Liver (tissue), 9 donors: ENCODE data around the gene P3H2. TPM values are rescaled to one million over a fixed set of nuclear protein-coding genes. Genes with fewer than 3 reads are reported as not detected.

Experiments used
- DNase-seq: peaks from one replicate; pipeline ENCODE4 v3.0.0-alpha.2; 2017; ENCODE audit warnings: low spot score
- H3K27ac ChIP-seq, 2 donors: one replicate each; pipeline ENCODE4 v1.7.0; 2013; ENCODE audit warnings: inconsistent platforms in 2 of 2, low read length in 2 of 2, control low read depth in 1 of 2, low read depth in 1 of 2, mild to moderate bottlenecking in 1 of 2
- H3K27me3 ChIP-seq, 4 donors: one replicate each; pipeline versions ENCODE4 v1.6.1 to v1.7.0; 2013; ENCODE audit warnings: low read length in 3 of 4, inconsistent platforms in 1 of 4, mild to moderate bottlenecking in 1 of 4, moderate library complexity in 1 of 4; ENCODE audit not compliant: control insufficient read depth in 4 of 4, insufficient read depth in 4 of 4
- H3K36me3 ChIP-seq, 4 donors: one replicate each; pipeline versions ENCODE4 v1.6.1 to v1.7.0; 2013; ENCODE audit warnings: low read length in 3 of 4, mild to moderate bottlenecking in 3 of 4, low read depth in 1 of 4, moderate library complexity in 1 of 4; ENCODE audit not compliant: control insufficient read depth in 4 of 4, insufficient read depth in 3 of 4
- H3K4me1 ChIP-seq, 4 donors: one replicate each; pipeline versions ENCODE4 v1.6.1 to v1.7.0; 2013; ENCODE audit warnings: low read length in 3 of 4, mild to moderate bottlenecking in 3 of 4, moderate library complexity in 1 of 4; ENCODE audit not compliant: control insufficient read depth in 4 of 4, insufficient read depth in 4 of 4
- H3K4me3 ChIP-seq, 3 donors: one replicate each; pipeline versions ENCODE4 v1.6.1 to v1.7.0; 2013; ENCODE audit warnings: low read length in 3 of 3, control low read depth in 1 of 3, low read depth in 1 of 3, mild to moderate bottlenecking in 1 of 3
- H3K9ac ChIP-seq, 2 donors: one replicate each; pipeline ENCODE4 v1.7.0; 2013; ENCODE audit warnings: low read length in 2 of 2, mild to moderate bottlenecking in 2 of 2, moderate library complexity in 2 of 2, control low read depth in 1 of 2, low read depth in 1 of 2
- H3K9me3 ChIP-seq, 4 donors: one replicate each; pipeline versions ENCODE4 v1.6.1 to v1.7.0; 2013; ENCODE audit warnings: low read length in 3 of 4; ENCODE audit not compliant: control insufficient read depth in 4 of 4
- ATF3 ChIP-seq: IDR thresholded peaks from 2 replicates; pipeline ENCODE4 v1.6.1; 2016; ENCODE audit warnings: antibody characterized with exemption
- CTCF ChIP-seq: fragments of 150-350 bp; IDR thresholded peaks from 2 replicates; pipeline ENCODE4 v1.5.1; 2017; ENCODE audit warnings: improper control_type of control experiment, low read depth, low read length; ENCODE audit not compliant: missing input control
- FOXA1 ChIP-seq: IDR thresholded peaks from 2 replicates; pipeline ENCODE4 v1.6.1; 2016; ENCODE audit warnings: antibody characterized with exemption
- FOXA2 ChIP-seq: IDR thresholded peaks from 2 replicates; pipeline ENCODE4 v1.6.1; 2016; ENCODE audit warnings: antibody characterized with exemption
- GABPA ChIP-seq, 2 donors: IDR thresholded peaks in 1 of 2; conservative IDR thresholded peaks in 1 of 2; 2 replicates each; pipeline ENCODE4 v1.6.1; 2016; ENCODE audit warnings: antibody characterized with exemption in 2 of 2, mild to moderate bottlenecking in 1 of 2, moderate library complexity in 1 of 2
- HNF4A ChIP-seq, 2 donors: conservative IDR thresholded peaks; 2 replicates each; pipeline ENCODE4 v1.6.1; 2016; ENCODE audit warnings: antibody characterized with exemption in 2 of 2, mild to moderate bottlenecking in 2 of 2
- HNF4G ChIP-seq: IDR thresholded peaks from 2 replicates; pipeline ENCODE4 v1.6.1; 2016; ENCODE audit warnings: antibody characterized with exemption
- JUND ChIP-seq, 2 donors: IDR thresholded peaks; 2 replicates each; pipeline ENCODE4 v1.6.1; 2016; ENCODE audit warnings: antibody characterized with exemption in 2 of 2
- NR2F2 ChIP-seq: IDR thresholded peaks from 2 replicates; pipeline ENCODE4 v1.6.1; 2016; ENCODE audit warnings: antibody characterized with exemption
- RAD21 ChIP-seq, 2 donors: IDR thresholded peaks; 2 replicates each; pipeline ENCODE4 v1.6.1; 2016; ENCODE audit warnings: antibody characterized with exemption in 2 of 2, mild to moderate bottlenecking in 2 of 2
- REST ChIP-seq: IDR thresholded peaks from 2 replicates; pipeline ENCODE4 v1.6.1; 2016; ENCODE audit warnings: antibody characterized with exemption, mild to moderate bottlenecking
- SP1 ChIP-seq: IDR thresholded peaks from 2 replicates; pipeline ENCODE4 v1.6.1; 2018; ENCODE audit warnings: antibody characterized with exemption, mild to moderate bottlenecking
- TAF1 ChIP-seq: conservative IDR thresholded peaks from 2 replicates; pipeline ENCODE4 v1.6.1; 2016; ENCODE audit warnings: antibody characterized with exemption, mild to moderate bottlenecking
- WGBS: extraction: QIAGEN DNeasy Blood & Tissue Kit; methylation state at CpG from one replicate; pipeline ENCODE4 v1.1.7; 2013; 5-methylcytosine and 5-hydroxymethylcytosine counted together
- polyA plus RNA-seq, 2 donors: library from polyadenylated mRNA; stranded (reverse) in 1 of 2; unstranded in 1 of 2; fragments of 200-250 nt in 1 of 2; fragments of >200 nt in 1 of 2; fragmentation: Nextera tagmentation in 1 of 2; extraction: Ambion mirVana in 1 of 2; gene quantifications; one replicate each; pipeline versions ENCODE4 v1.2.1 to v1.2.3, GENCODE V29; 2013 to 2015
- total RNA-seq, 2 donors: library from RNA; depleted of rRNA; stranded (reverse); fragments of >200 nt; gene quantifications; one replicate each; pipeline ENCODE4 v1.2.3, GENCODE V29; 2014
- TF ChIP-seq, protein P1 (sequence below): IDR thresholded peaks from 2 replicates; pipeline ENCODE4 v1.6.1; 2016; ENCODE audit warnings: antibody characterized with exemption
- TF ChIP-seq, protein P2 (sequence below): IDR thresholded peaks from 2 replicates; pipeline ENCODE4 v1.6.1; 2016; ENCODE audit warnings: antibody characterized with exemption
- donor health status: healthy.
- donor health status: healthy.
- donor health status: healthy.
- donor health status: healthy.
- donor health status: healthy.

The P3H2 gene
- total and polyA plus RNA-seq, 4 donors, result 1.9 to 6.9 (median 4.1) TPM

DNA sequence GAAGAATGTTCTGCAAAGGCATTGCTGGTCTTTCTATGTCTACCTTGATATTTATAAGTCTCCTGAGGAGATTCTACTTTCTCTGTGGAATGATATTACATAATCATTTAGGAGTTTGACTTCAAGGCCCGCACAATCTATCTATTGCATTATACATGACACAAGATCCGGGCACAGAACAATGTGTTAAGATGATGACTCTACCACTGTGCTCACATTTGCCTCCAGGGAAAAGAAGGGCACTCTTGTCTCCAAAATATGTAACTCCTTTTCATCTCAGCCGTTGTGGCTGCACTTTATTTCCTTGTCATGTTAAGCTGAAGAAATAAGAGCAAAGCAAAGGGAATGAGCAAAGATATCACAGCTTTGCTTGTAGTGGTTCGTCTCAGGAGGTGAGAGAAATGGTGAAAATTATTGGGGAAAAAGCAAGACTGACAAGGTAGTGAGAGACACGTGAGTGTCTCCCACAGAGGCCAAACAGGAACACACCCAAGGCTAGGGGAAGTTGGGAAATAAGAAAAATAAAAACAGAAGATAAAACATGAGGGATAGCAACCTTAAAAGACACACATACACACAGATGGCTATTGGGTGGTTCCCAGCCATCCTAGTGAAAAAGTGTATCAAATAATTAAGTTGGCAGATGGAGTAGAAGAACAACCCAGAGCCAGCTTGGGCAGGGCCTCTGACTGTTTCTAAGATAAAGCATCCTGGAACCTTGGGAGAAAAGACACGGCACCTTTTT lies 184.3 kb downstream of the P3H2 start:
- Histone ChIP-seq H3K27ac (no peak overlapping the region), H3K36me3 (no peaks in the 10 kb centered on the region), H3K9me3 (no peaks in the 10 kb centered on the region), H3K27me3 (no peaks in the 10 kb centered on the region), H3K4me1 (no peaks in the 10 kb centered on the region), H3K9ac (no peak overlapping the region), H3K4me3 (no peak overlapping the region)
- no peak for DNase-seq
- TF ChIP-seq HNF4A (conservative IDR thresholded peaks at IDR 0.05) (no peak), JUND (IDR thresholded peaks at IDR 0.05) (no peak), HNF4G (no peak), FOXA2 (no peak), TAF1 (no peak), REST (no peak), ATF3 (no peak), FOXA1 (no peak)
- TF ChIP-seq, protein P1, sequence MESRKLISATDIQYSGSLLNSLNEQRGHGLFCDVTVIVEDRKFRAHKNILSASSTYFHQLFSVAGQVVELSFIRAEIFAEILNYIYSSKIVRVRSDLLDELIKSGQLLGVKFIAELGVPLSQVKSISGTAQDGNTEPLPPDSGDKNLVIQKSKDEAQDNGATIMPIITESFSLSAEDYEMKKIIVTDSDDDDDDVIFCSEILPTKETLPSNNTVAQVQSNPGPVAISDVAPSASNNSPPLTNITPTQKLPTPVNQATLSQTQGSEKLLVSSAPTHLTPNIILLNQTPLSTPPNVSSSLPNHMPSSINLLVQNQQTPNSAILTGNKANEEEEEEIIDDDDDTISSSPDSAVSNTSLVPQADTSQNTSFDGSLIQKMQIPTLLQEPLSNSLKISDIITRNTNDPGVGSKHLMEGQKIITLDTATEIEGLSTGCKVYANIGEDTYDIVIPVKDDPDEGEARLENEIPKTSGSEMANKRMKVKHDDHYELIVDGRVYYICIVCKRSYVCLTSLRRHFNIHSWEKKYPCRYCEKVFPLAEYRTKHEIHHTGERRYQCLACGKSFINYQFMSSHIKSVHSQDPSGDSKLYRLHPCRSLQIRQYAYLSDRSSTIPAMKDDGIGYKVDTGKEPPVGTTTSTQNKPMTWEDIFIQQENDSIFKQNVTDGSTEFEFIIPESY, result no peak
- WGBS, result 86% methylated on average over 6 of the region's 6 CpGs

GRCh38 chr3:189927975-189928895 lies 192.5 kb downstream of the P3H2 start:
- 72% methylated on average over 6 of the region's 6 CpGs for WGBS
- no peak overlapping the region for H3K27ac ChIP-seq
- H3K9me3 ChIP-seq, result no peaks in the 10 kb centered on the region
- H3K4me3 ChIP-seq, result no peak overlapping the region
- no peaks in the 10 kb centered on the region for H3K36me3 ChIP-seq
- no peak for DNase-seq
- H3K4me1 ChIP-seq, result no peaks in the 10 kb centered on the region
- no peaks in the 10 kb centered on the region for H3K27me3 ChIP-seq
- no peak overlapping the region for H3K9ac ChIP-seq
- TF ChIP-seq REST, result no peak
- no peak for TF ChIP-seq RAD21 (IDR thresholded peaks at IDR 0.05)
- no peak for TF ChIP-seq SP1
- TF ChIP-seq TAF1, result no peak
- TF ChIP-seq, protein P1, result no peak
- no peak for TF ChIP-seq GABPA (IDR thresholded peaks at IDR 0.05 in 1 of 2, conservative IDR thresholded peaks at IDR 0.05 in 1 of 2)
- no peak for TF ChIP-seq CTCF
- TF ChIP-seq FOXA2, result no peak
- TF ChIP-seq HNF4G, result no peak
- no peak for TF ChIP-seq HNF4A (conservative IDR thresholded peaks at IDR 0.05)
- no peak for TF ChIP-seq FOXA1
- TF ChIP-seq NR2F2, result no peak
- TF ChIP-seq, protein P2, sequence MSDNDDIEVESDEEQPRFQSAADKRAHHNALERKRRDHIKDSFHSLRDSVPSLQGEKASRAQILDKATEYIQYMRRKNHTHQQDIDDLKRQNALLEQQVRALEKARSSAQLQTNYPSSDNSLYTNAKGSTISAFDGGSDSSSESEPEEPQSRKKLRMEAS, result no peak
